Prostate gland (tissue), 2 donors: ENCODE data around the gene FAM50B.

Source experiments
- POLR2A ChIP-seq: fragments of 450-650 bp; IDR thresholded peaks from one replicate; pipeline ENCODE4 v1.6.1; 2016; ENCODE audit warnings: antibody characterized with exemption, mild to moderate bottlenecking
- POLR2AphosphoS5 ChIP-seq: sonication (generic); formaldehyde crosslinking; IDR thresholded peaks from one replicate; pipeline ENCODE4 v1.6.1; 2017; ENCODE audit warnings: antibody characterized with exemption
- TF ChIP-seq, protein P1 (sequence below), 4 experiments: fragments of 200-600 bp in 2 of 4; fragments of 450-650 bp in 2 of 4; sonication (generic) in 2 of 4; IDR thresholded peaks; 1 replicate in 3 of 4; 2 replicates in 1 of 4; pipeline ENCODE4 v1.5.1; 2016 to 2019; ENCODE audit warnings: antibody characterized with exemption in 4 of 4, mild to moderate bottlenecking in 2 of 4, moderate library complexity in 2 of 4

DNA sequence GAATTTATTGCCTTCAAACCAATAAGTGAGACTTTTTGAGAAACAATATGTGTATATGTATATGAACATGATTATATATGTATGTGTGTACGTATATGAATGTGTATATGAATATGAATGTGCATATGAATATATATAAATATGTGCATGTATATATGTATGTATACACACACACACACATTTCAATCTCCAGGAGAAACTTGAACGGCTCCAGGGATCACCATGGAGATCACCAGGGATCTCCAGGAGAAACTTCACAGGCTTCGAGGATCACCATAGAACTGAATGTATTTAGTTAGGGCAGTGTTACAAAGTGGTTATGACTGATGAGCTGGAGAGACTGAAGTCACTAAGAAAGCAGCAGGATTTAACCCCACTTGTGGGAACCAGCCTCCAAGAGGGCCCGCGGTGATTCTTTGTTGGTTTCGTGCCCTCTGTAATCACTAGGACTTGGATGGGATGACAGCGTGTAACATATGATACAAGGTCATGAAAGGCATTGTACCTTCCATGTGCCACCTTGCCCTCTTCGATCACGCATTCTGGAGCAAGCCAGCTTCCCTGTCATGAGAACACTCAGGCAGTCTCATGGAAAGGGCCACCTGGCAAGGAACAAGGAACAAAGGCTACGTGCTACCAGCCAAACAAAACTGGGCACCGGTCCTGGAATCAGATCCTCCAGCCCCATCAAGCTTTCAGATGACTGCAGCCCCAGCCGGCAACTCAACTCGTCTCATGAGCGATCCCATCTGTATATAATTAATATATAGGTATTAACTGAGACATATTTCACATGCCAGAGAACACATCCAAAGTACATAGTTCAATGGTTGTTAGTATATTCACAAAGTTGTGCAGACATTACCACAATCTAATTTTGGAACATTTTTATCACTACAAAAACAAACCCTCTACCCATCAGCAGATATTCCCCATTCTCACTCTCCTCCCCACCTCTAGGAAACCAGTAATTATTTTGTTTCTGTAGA lies 8.6 kb downstream of the FAM50B start:
- TF ChIP-seq, protein P1, sequence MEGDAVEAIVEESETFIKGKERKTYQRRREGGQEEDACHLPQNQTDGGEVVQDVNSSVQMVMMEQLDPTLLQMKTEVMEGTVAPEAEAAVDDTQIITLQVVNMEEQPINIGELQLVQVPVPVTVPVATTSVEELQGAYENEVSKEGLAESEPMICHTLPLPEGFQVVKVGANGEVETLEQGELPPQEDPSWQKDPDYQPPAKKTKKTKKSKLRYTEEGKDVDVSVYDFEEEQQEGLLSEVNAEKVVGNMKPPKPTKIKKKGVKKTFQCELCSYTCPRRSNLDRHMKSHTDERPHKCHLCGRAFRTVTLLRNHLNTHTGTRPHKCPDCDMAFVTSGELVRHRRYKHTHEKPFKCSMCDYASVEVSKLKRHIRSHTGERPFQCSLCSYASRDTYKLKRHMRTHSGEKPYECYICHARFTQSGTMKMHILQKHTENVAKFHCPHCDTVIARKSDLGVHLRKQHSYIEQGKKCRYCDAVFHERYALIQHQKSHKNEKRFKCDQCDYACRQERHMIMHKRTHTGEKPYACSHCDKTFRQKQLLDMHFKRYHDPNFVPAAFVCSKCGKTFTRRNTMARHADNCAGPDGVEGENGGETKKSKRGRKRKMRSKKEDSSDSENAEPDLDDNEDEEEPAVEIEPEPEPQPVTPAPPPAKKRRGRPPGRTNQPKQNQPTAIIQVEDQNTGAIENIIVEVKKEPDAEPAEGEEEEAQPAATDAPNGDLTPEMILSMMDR (IDR thresholded peaks at IDR 0.05), result no peak
- TF ChIP-seq POLR2AphosphoS5 (no peak), POLR2A (no peak)
